K562 (cell line): ENCODE measurements around the gene ZSWIM4. TPM values are rescaled to one million over a fixed set of nuclear protein-coding genes. Genes with fewer than 3 reads are reported as not detected.

Source experiments
- AFF4 ChIP-seq: sonication (generic); formaldehyde crosslinking; IDR thresholded peaks from 2 replicates; pipeline ENCODE4 v1.8.0; 2023; ENCODE audit warnings: mild to moderate bottlenecking, missing genetic modification reagents
- C11orf30 ChIP-seq: fragments of 450-650 bp; IDR thresholded peaks from 2 replicates; pipeline ENCODE4 v1.6.1; 2016; ENCODE audit warnings: low read depth, mild to moderate bottlenecking
- CBX8 ChIP-seq: fragments of 200-600 bp; sonication (generic); IDR thresholded peaks from 2 replicates; pipeline ENCODE4 v1.6.1; 2012; ENCODE audit warnings: borderline replicate concordance, mixed run types, low read depth, mild to moderate bottlenecking, moderate library complexity, mixed read lengths, low read length, control low read depth, inconsistent platforms; ENCODE audit not compliant: poor library complexity, severe bottlenecking; ENCODE audit errors: extremely low read depth
- CREB1 ChIP-seq, 2 experiments: sonication (generic) in 1 of 2; formaldehyde crosslinking in 1 of 2; IDR thresholded peaks; 2 replicates each; pipeline versions ENCODE4 v1.6.1 to v1.8.0; 2012 to 2022; ENCODE audit warnings: inconsistent platforms in 1 of 2, mild to moderate bottlenecking in 1 of 2, missing genetic modification reagents in 1 of 2, moderate library complexity in 1 of 2
- HDAC1 ChIP-seq, 2 experiments: fragments of 450-650 bp; IDR thresholded peaks; 2 replicates each; pipeline ENCODE4 v1.6.1; 2016 to 2017; ENCODE audit warnings: inconsistent platforms in 1 of 2, mild to moderate bottlenecking in 1 of 2, moderate library complexity in 1 of 2
- HNRNPH1 ChIP-seq: fragments of 200-400 bp; formaldehyde crosslinking; optimal IDR thresholded peaks from 2 replicates; pipeline ENCODE3; 2017; ENCODE audit warnings: low read depth, mild to moderate bottlenecking, low read length, moderate library complexity
- HSF4 ChIP-seq: fragments of 250-450 bp; sonication (Bioruptor Pico); IDR thresholded peaks from 2 replicates; pipeline ENCODE4 v2.1.2; 2022; ENCODE audit warnings: mild to moderate bottlenecking, moderate library complexity, borderline replicate concordance
- MCM2 ChIP-seq: fragments of 450-650 bp; IDR thresholded peaks from 2 replicates; pipeline ENCODE4 v1.6.1; 2017; ENCODE audit warnings: low read depth, mild to moderate bottlenecking
- NR4A1 ChIP-seq, 2 experiments: fragments of 250-450 bp in 1 of 2; fragments of 450-650 bp in 1 of 2; sonication (Bioruptor Pico) in 1 of 2; IDR thresholded peaks; 2 replicates each; pipeline versions ENCODE4 v1.4.0 to v1.6.1; 2016 to 2020; ENCODE audit warnings: mild to moderate bottlenecking in 2 of 2, missing compliant biosample characterization in 1 of 2, missing genetic modification characterization in 1 of 2, moderate library complexity in 1 of 2
- POLR2AphosphoS2 ChIP-seq: IDR thresholded peaks from 2 replicates; pipeline ENCODE4 v1.6.1; 2012; ENCODE audit warnings: low read length, improper control_type of control experiment
- SAFB ChIP-seq: fragments of 200-400 bp; formaldehyde crosslinking; IDR thresholded peaks from 2 replicates; pipeline ENCODE4 v1.6.1; 2017; ENCODE audit warnings: low read depth, low read length, borderline replicate concordance
- ZFP36 ChIP-seq: fragments of 150-350 bp; IDR thresholded peaks from 2 replicates; pipeline ENCODE4 v1.6.1; 2018; ENCODE audit warnings: low read length, low read depth; ENCODE audit not compliant: partially characterized antibody
- ZNF318 ChIP-seq, 2 experiments: fragments of 450-650 bp; IDR thresholded peaks; 2 replicates each; pipeline ENCODE4 v1.6.1; 2016; ENCODE audit warnings: mild to moderate bottlenecking in 2 of 2, borderline replicate concordance in 1 of 2, low read depth in 1 of 2, moderate library complexity in 1 of 2
- polyA plus RNA-seq, 8 experiments: library from polyadenylated mRNA; depleted of rRNA in 4 of 8; stranded (reverse) in 5 of 8; unstranded in 3 of 8; fragments of >200 nt; fragmentation: Nextera tagmentation in 2 of 8; fragmentation: Illumina TruSeq in 1 of 8; extraction: Ambion mirVana in 2 of 8; extraction: Trizol in 1 of 8; gene quantifications; 2 replicates each; pipeline versions ENCODE4 v1.2.1 to v1.2.3, GENCODE V29; 2011 to 2014; ENCODE audit warnings: inconsistent platforms in 1 of 8, missing spikeins in 1 of 8
- total RNA-seq, 7 experiments: library from RNA; depleted of rRNA in 6 of 7; stranded (reverse); fragments of >200 nt in 6 of 7; fragmentation: Illumina TruSeq in 2 of 7; extraction: Trizol in 2 of 7; gene quantifications; 2 replicates each; pipeline versions ENCODE4 v1.2.1 to v1.2.3, GENCODE V29; 2011 to 2021; ENCODE audit warnings: low replicate concordance in 1 of 7

Gene ZSWIM4
- total and polyA plus RNA-seq, 9 of the 15 experiments (the other 6 are each of a cell fraction or from before 2014, with no cell fraction given), result 0.25 to 3.7 (median 0.79) TPM; not detected in 2

- TF ChIP-seq HNRNPH1, result no peak
- TF ChIP-seq NR4A1 (CRISPR knock-in tag; IDR thresholded peaks at IDR 0.05), result no peak
- 0 out of 2 replicates have a peak, but pooled peaks have one; percentile 35 for TF ChIP-seq NR4A1 (tag; IDR thresholded peaks at IDR 0.05)
- TF ChIP-seq ZFP36, result no peak
- no peak for TF ChIP-seq MCM2
- no peak for TF ChIP-seq AFF4 (CRISPR knock-in tag)
- peak; percentile 55; the same call in 1 of the 2 replicates for TF ChIP-seq SAFB
- no peak for TF ChIP-seq ZNF318 (IDR thresholded peaks at IDR 0.05; ENCODE audit: borderline replicate concordance in 1 of 2, low read depth in 1 of 2)
- 0 out of 4 replicates have a peak, but pooled peaks of 1 of the 2 experiments have one; percentile 43 for TF ChIP-seq HDAC1 (IDR thresholded peaks at IDR 0.05)
- no peak for TF ChIP-seq CREB1 (IDR thresholded peaks at IDR 0.05)
- peak; percentile 39; the same call in 1 of the 2 replicates for TF ChIP-seq CREB1 (CRISPR knock-in tag; IDR thresholded peaks at IDR 0.05)
- no peak for TF ChIP-seq HSF4 (CRISPR knock-in tag)
- TF ChIP-seq CBX8, result no peak
- TF ChIP-seq POLR2AphosphoS2, result no peak
- TF ChIP-seq C11orf30, result no peak
Observed at GRCh38 chr19:13842291-13843103, 47.3 kb downstream of the ZSWIM4 start (continued).
